NCI-H2029 treated with DMSO at 0.1 percent for 48 hours (cell line): ENCODE measurements around the gene FASTK.
A peak's percentile ranks its signal among the peaks of the same experiment; 100 is the strongest.

ENCODE experiments used
- DNase-seq: peaks from one replicate; lab custom pipeline; 2025; lab: John Stamatoyannopoulos, UW

Gene FASTK

GRCh38 chr7:151095828-151096475, 15.3 kb upstream of the FASTK start:
- DNase-seq = no peak

GRCh38 chr7:151095123-151095797, 14.7 kb upstream of the FASTK start:
- no peak for DNase-seq

GRCh38 chr7:151094675-151095074, 14.1 kb upstream of the FASTK start:
- DNase-seq = no peak

GRCh38 chr7:151093748-151094147, 13.1 kb upstream of the FASTK start:
- DNase-seq = no peak

GRCh38 chr7:151091988-151092387, 11.4 kb upstream of the FASTK start:
- DNase-seq = no peak

GRCh38 chr7:151091431-151091830, 10.8 kb upstream of the FASTK start:
- no peak for DNase-seq

GRCh38 chr7:151091003-151091402, 10.4 kb upstream of the FASTK start:
- DNase-seq = no peak

GRCh38 chr7:151089893-151090730, 9.5 kb upstream of the FASTK start:
- DNase-seq = no peak

GRCh38 chr7:151088856-151089699, 8.5 kb upstream of the FASTK start:
- DNase-seq = no peak

GRCh38 chr7:151088019-151088855, 7.6 kb upstream of the FASTK start:
- no peak for DNase-seq

GRCh38 chr7:151087245-151088018, 6.8 kb upstream of the FASTK start:
- DNase-seq = no peak

GRCh38 chr7:151086802-151087244, 6.2 kb upstream of the FASTK start:
- DNase-seq = no peak

GRCh38 chr7:151085691-151086620, 5.3 kb upstream of the FASTK start, which contains the start of gene AGAP3:
TSS of gene AGAP3 (plus strand) at chr7:151086475. CDS start at chr7:151086742, 267 bp downstream.
- peak; percentile 39 for DNase-seq

- no peak for DNase-seq
These were observed 4.7 kb upstream of the FASTK start for GRCh38 chr7:151085329-151085690.

- DNase-seq = no peak
These were observed 3.2 kb upstream of the FASTK start for GRCh38 chr7:151083824-151084160.

GRCh38 chr7:151083071-151083823, 2.6 kb upstream of the FASTK start, which contains the start of gene TMUB1:
TSS of gene TMUB1 (minus strand) at chr7:151083493. CDS start at chr7:151082563, 930 bp downstream.
- peak; percentile 42 for DNase-seq

GRCh38 chr7:151082141-151083070, 1.8 kb upstream of the FASTK start:
- no peak for DNase-seq
